Activated B cell treated with CpG ODN at 0.5 μM for 24 hours (primary cell): Measurements from ENCODE around the gene TRAPPC3. TPM values are rescaled to one million over a fixed set of nuclear protein-coding genes. Genes with fewer than 3 reads are reported as not detected.

Source experiments
- ATAC-seq: fragments of 200-7000 bp; cut with Tn5 transposase; one replicate; pipeline ENCODE4 v1.10.0; 2021; ENCODE audit warnings: low read depth, mild to moderate bottlenecking, moderate library complexity
- CTCF ChIA-PET: fragments of 350-600 bp; sonication (Branson Sonifier 250); formaldehyde crosslinking; loops from one replicate; lab custom pipeline; 2021; ENCODE audit warnings: antibody characterized with exemption; lab: Charles Lee
- POLR2A ChIA-PET: fragments of 350-600 bp; sonication (Branson Sonifier 250); formaldehyde crosslinking; loops from one replicate; lab custom pipeline; 2021; ENCODE audit warnings: antibody characterized with exemption; lab: Charles Lee
- DNase-seq: peaks from one replicate; pipeline ENCODE4 v3.0.0; 2022
- H3K27ac Mint-ChIP-seq: one replicate; pipeline ENCODE4 v1.8.0; 2020; ENCODE audit warnings: mixed read lengths
- H3K27me3 Mint-ChIP-seq: one replicate; pipeline ENCODE4 v1.8.0; 2021; ENCODE audit warnings: mixed read lengths
- H3K36me3 Mint-ChIP-seq: one replicate; pipeline ENCODE4 v1.8.0; 2021; ENCODE audit warnings: low read depth, mixed read lengths
- H3K4me1 Mint-ChIP-seq: one replicate; pipeline ENCODE4 v1.8.0; 2021; ENCODE audit warnings: mixed read lengths
- H3K4me3 Mint-ChIP-seq: one replicate; pipeline ENCODE4 v1.8.0; 2020; ENCODE audit warnings: mild to moderate bottlenecking, mixed read lengths
- H3K9me3 Mint-ChIP-seq: one replicate; pipeline ENCODE4 v1.8.0; 2020; ENCODE audit warnings: mixed read lengths
- CTCF ChIP-seq: fragments of 200-600 bp; IDR thresholded peaks from one replicate; pipeline ENCODE4 v1.8.0; 2022; ENCODE audit warnings: antibody characterized with exemption, mild to moderate bottlenecking
- intact Hi-C: fragments of 100-400 bp; cut with micrococcal nuclease; formaldehyde crosslinking; loops from one replicate; pipeline ENCODE4 v1.15.1; 2024
- total RNA-seq: library from RNA; stranded (reverse); gene quantifications from 2 replicates; pipeline ENCODE4 v1.2.3, GENCODE V29; 2022

The TRAPPC3 gene
- total RNA-seq, 1 donor from 2014 or later, result 48.5 TPM

- ChIA-PET POLR2A (interaction anchor here (0.6 to 6.4 kb wide), 26 partner anchors 11 to 551 kb away, joined by 3 to 95 read pairs (median 5); partner anchors contain the start of genes LSM10, MRPS15, OSCP1 and THRAP3), CTCF (interaction anchor here (0.6 to 4.6 kb wide), 22 partner anchors 10 to 272 kb away, joined by 3 to 115 read pairs (median 4); partner anchors contain the start of genes LSM10 and THRAP3)
- DNase-seq (no peak), ATAC-seq (no peak)
- Mint-ChIP-seq H3K36me3 (peaks cover 7% of the 10 kb centered on the region), H3K9me3 (no peaks in the 10 kb centered on the region), H3K4me1 (peaks cover 59% of the 10 kb centered on the region), H3K27me3 (no peaks in the 10 kb centered on the region), H3K4me3 (peak overlapping the region; percentile 94), H3K27ac (peak overlapping the region; percentile 95)
- no peak for TF ChIP-seq CTCF
- intact Hi-C loops, result loop anchor here (1.0 to 5.0 kb wide), 10 partner anchors 12 to 314 kb away; partner anchors contain the start of genes ADPRS, MRPS15, STK40 and THRAP3
Measured at GRCh38 chr1:36149973-36150295, 648 bp upstream of the TRAPPC3 start.

GRCh38 chr1:36148821-36149236, 457 bp downstream of the TRAPPC3 start:
- Mint-ChIP-seq H3K27ac (peak overlapping the region; percentile 95), H3K4me1 (peaks cover 55% of the 10 kb centered on the region), H3K4me3 (peak overlapping the region; percentile 94), H3K36me3 (peaks cover 9% of the 10 kb centered on the region), H3K9me3 (no peaks in the 10 kb centered on the region), H3K27me3 (no peaks in the 10 kb centered on the region)
- CTCF ChIA-PET, result interaction anchor here (0.7 to 4.6 kb wide), 17 partner anchors 13 to 273 kb away, joined by 3 to 115 read pairs (median 6); no protein-coding TSS in a partner anchor
- DNase-seq, result no peak
- TF ChIP-seq CTCF, result no peak
- POLR2A ChIA-PET, result interaction anchor here (0.6 to 6.4 kb wide), 21 partner anchors 12 to 1164 kb away, joined by 3 to 95 read pairs (median 5); partner anchors contain the start of genes LSM10, OSCP1, THRAP3 and ZMYM1
- peak; percentile 0 for ATAC-seq
- intact Hi-C loops, result loop anchor here (1.0 to 5.0 kb wide), 10 partner anchors 13 to 315 kb away; partner anchors contain the start of genes ADPRS, MRPS15, STK40 and THRAP3

GRCh38 chr1:36144413-36144812, 4.9 kb downstream of the TRAPPC3 start:
- ATAC-seq, result no peak
- Mint-ChIP-seq H3K4me1 (peaks cover 35% of the 10 kb centered on the region), H3K27ac (no peak overlapping the region), H3K36me3 (peaks cover 23% of the 10 kb centered on the region), H3K4me3 (no peak overlapping the region), H3K27me3 (no peaks in the 10 kb centered on the region), H3K9me3 (no peaks in the 10 kb centered on the region)
- ChIA-PET CTCF (interaction anchor here (1.1 to 1.6 kb wide), 2 partner anchors 45 to 46 kb away, joined by 3 read pairs; no protein-coding TSS in a partner anchor), POLR2A (interaction anchor here (0.7 to 2.1 kb wide), 2 partner anchors 38 to 80 kb away, joined by 4 to 8 read pairs; partner anchors contain the start of gene THRAP3)
- no peak for TF ChIP-seq CTCF
- no peak for DNase-seq
- intact Hi-C loops, result no loop called here

GRCh38 chr1:36143424-36143823, 5.9 kb downstream of the TRAPPC3 start:
- DNase-seq (no peak), ATAC-seq (no peak)
- ChIA-PET POLR2A (no interaction called here), CTCF (interaction anchor here (1.1 kb wide), 1 partner anchor 47 kb away, joined by 3 read pairs; no protein-coding TSS in a partner anchor)
- no peaks in the 10 kb centered on the region for H3K9me3 Mint-ChIP-seq
- TF ChIP-seq CTCF, result no peak
- H3K36me3 Mint-ChIP-seq, result peaks cover 23% of the 10 kb centered on the region
- no peaks in the 10 kb centered on the region for H3K27me3 Mint-ChIP-seq
- no peak overlapping the region for H3K27ac Mint-ChIP-seq
- H3K4me3 Mint-ChIP-seq, result no peak overlapping the region
- H3K4me1 Mint-ChIP-seq, result peaks cover 27% of the 10 kb centered on the region
- intact Hi-C loops, result no loop called here

- POLR2A ChIA-PET, result interaction anchor here (0.6 kb wide), 2 partner anchors 237 to 1330 kb away, joined by 3 to 4 read pairs; no protein-coding TSS in a partner anchor
Measured at GRCh38 chr1:36142121-36142520, 7.2 kb downstream of the TRAPPC3 start.

More at GRCh38 chr1:36142121-36142520, 7.2 kb downstream of the TRAPPC3 start:
- DNase-seq (no peak), ATAC-seq (no peak)
- TF ChIP-seq CTCF, result no peak
- CTCF ChIA-PET, result no interaction called here
- Mint-ChIP-seq H3K27ac (no peak overlapping the region), H3K4me1 (peaks cover 19% of the 10 kb centered on the region), H3K36me3 (peaks cover 35% of the 10 kb centered on the region), H3K4me3 (no peak overlapping the region), H3K9me3 (no peaks in the 10 kb centered on the region), H3K27me3 (no peaks in the 10 kb centered on the region)
- intact Hi-C loops, result no loop called here
